MM.1S (cell line): ENCODE data around the gene TMEM209.

Experiments
- DNase-seq: peaks from one replicate; pipeline ENCODE4 v3.0.0-alpha.2; 2015
- H2AFZ ChIP-seq: fragments of 300-600 bp; sonication (generic); 2 replicates; pipeline ENCODE4 v1.6.0; 2016; ENCODE audit warnings: antibody characterized with exemption, low read length
- H3F3A ChIP-seq: fragments of 300-600 bp; sonication (generic); 2 replicates; pipeline ENCODE4 v1.6.1; 2016; ENCODE audit warnings: mild to moderate bottlenecking, antibody characterized with exemption, low read length, moderate library complexity, mixed read lengths; ENCODE audit not compliant: insufficient read depth
- H3K27ac ChIP-seq: fragments of 300-600 bp; sonication (generic); 2 replicates; pipeline ENCODE4 v1.5.1; 2016; ENCODE audit warnings: mild to moderate bottlenecking, low read length
- H3K27me3 ChIP-seq: fragments of 300-600 bp; sonication (generic); replicated peaks from 2 replicates; pipeline ENCODE4 v1.6.0; 2016; ENCODE audit warnings: low read length; ENCODE audit not compliant: insufficient read depth
- H3K36me3 ChIP-seq: fragments of 300-600 bp; sonication (generic); replicated peaks from 2 replicates; pipeline ENCODE4 v1.6.1; 2016; ENCODE audit warnings: mild to moderate bottlenecking, low read length, mixed read lengths; ENCODE audit not compliant: insufficient read depth
- H3K4me1 ChIP-seq: fragments of 300-600 bp; sonication (generic); 2 replicates; pipeline ENCODE4 v1.6.1; 2016; ENCODE audit warnings: low read length, mixed read lengths
- H3K4me2 ChIP-seq: fragments of 300-600 bp; sonication (generic); 2 replicates; pipeline ENCODE4 v1.6.0; 2016; ENCODE audit warnings: low read depth, low read length
- H3K4me3 ChIP-seq: fragments of 300-600 bp; sonication (generic); 2 replicates; pipeline ENCODE4 v1.5.1; 2016; ENCODE audit warnings: low read length, mixed read lengths
- H3K79me2 ChIP-seq: fragments of 300-600 bp; sonication (generic); 2 replicates; pipeline ENCODE4 v1.6.1; 2016; ENCODE audit warnings: mixed run types, low read length, mixed read lengths
- H3K9ac ChIP-seq: fragments of 300-600 bp; sonication (generic); 2 replicates; pipeline ENCODE4 v1.6.1; 2016; ENCODE audit warnings: low read length, mixed read lengths
- H3K9me2 ChIP-seq: fragments of 300-600 bp; sonication (generic); replicated peaks from 2 replicates; pipeline ENCODE4 v1.6.1; 2016; ENCODE audit warnings: mild to moderate bottlenecking, low read length, mixed read lengths; ENCODE audit not compliant: insufficient read depth
- H3K9me3 ChIP-seq: fragments of 300-600 bp; sonication (generic); replicated peaks from 2 replicates; pipeline ENCODE4 v1.6.1; 2016; ENCODE audit warnings: mild to moderate bottlenecking, low read length, mixed read lengths; ENCODE audit not compliant: insufficient read depth
- H4K20me1 ChIP-seq: fragments of 300-600 bp; sonication (generic); 2 replicates; pipeline ENCODE4 v1.6.1; 2016; ENCODE audit warnings: mild to moderate bottlenecking, low read length, moderate library complexity, mixed read lengths; ENCODE audit not compliant: insufficient read depth
- CTCF ChIP-seq: fragments of 300-600 bp; sonication (generic); IDR thresholded peaks from 2 replicates; pipeline ENCODE4 v1.5.1; 2016; ENCODE audit warnings: antibody characterized with exemption, low read length, mixed read lengths
- EZH2 ChIP-seq: fragments of 300-600 bp; sonication (generic); optimal IDR thresholded peaks from 2 replicates; pipeline ENCODE3; 2017; ENCODE audit warnings: low read depth, mild to moderate bottlenecking, antibody characterized with exemption, low read length, mixed read lengths
- EZH2phosphoT487 ChIP-seq: fragments of 300-600 bp; sonication (generic); IDR thresholded peaks from 2 replicates; pipeline ENCODE4 v1.6.1; 2018; ENCODE audit warnings: antibody characterized with exemption, low read length

TMEM209 gene

DNA sequence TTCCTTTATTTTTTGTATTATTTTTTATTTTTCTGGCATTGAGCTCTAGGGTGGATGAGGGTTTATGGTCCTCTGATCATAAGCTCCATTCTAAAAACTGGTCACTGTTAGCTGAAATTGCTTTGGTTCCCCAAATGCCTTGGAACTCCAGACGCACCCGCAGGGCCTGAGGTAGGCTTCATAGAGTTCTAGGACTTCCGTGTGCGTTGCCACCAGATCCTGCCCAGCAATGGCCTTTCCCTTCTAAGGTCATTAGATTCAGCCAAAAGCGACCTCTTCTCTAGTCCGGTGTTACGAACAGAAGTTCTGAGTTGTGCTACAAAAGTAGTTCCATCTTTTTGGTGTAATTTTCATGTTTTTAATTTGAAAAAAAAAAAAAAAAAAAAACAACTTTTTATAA, 70.5 kb downstream of the TMEM209 start:
- Histone ChIP-seq H3K4me2 (no peak overlapping the region), H3K27ac (no peak overlapping the region), H3K9me2 (no peaks in the 10 kb centered on the region), H3K4me1 (no peaks in the 10 kb centered on the region), H3K9ac (no peak overlapping the region), H2AFZ (no peak overlapping the region), H4K20me1 (no peaks in the 10 kb centered on the region), H3F3A (no peaks in the 10 kb centered on the region), H3K4me3 (no peak overlapping the region), H3K9me3 (no peaks in the 10 kb centered on the region), H3K36me3 (no peaks in the 10 kb centered on the region), H3K79me2 (no peaks in the 10 kb centered on the region), H3K27me3 (no peaks in the 10 kb centered on the region)
- no peak for DNase-seq
- no peak for TF ChIP-seq EZH2phosphoT487
- TF ChIP-seq EZH2 = no peak
- no peak for TF ChIP-seq CTCF

DNA sequence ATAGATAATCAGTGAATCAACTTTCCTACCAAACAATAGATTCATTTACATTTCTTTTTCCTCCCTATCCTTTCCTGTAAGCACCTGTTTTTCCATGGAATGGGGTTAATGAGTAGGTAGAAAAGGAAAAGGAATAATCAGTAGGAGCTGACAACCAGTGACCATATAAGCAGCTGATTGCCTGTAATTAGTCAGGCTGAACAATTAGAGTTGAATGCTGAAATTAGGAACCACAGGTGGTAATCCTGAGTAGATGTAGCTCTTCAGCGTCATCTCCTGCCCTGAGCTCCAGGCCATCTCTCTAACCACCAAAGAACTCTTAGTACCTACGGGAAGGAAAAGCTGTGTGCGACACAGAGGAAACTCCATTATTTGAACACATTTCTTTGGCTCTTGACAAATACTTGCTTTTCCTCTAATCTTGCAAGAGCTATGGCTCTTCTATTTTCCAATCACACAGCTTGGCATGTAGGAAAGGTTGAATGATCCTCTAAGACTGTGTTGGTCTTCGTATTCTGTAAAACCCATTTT, 71.0 kb downstream of the TMEM209 start:
- no peak for DNase-seq
- no peak overlapping the region for H2AFZ ChIP-seq
- no peaks in the 10 kb centered on the region for H3K4me1 ChIP-seq
- H3K27me3 ChIP-seq = no peaks in the 10 kb centered on the region
- H3K9me3 ChIP-seq = no peaks in the 10 kb centered on the region
- no peaks in the 10 kb centered on the region for H3F3A ChIP-seq
- TF ChIP-seq EZH2 (no peak), CTCF (no peak), EZH2phosphoT487 (no peak)
- H4K20me1 ChIP-seq = no peaks in the 10 kb centered on the region
- H3K4me2 ChIP-seq = no peak overlapping the region
- no peaks in the 10 kb centered on the region for H3K9me2 ChIP-seq
- no peak overlapping the region for H3K27ac ChIP-seq
- H3K36me3 ChIP-seq = no peaks in the 10 kb centered on the region
- H3K9ac ChIP-seq = no peak overlapping the region
- no peaks in the 10 kb centered on the region for H3K79me2 ChIP-seq
- H3K4me3 ChIP-seq = no peak overlapping the region

DNA sequence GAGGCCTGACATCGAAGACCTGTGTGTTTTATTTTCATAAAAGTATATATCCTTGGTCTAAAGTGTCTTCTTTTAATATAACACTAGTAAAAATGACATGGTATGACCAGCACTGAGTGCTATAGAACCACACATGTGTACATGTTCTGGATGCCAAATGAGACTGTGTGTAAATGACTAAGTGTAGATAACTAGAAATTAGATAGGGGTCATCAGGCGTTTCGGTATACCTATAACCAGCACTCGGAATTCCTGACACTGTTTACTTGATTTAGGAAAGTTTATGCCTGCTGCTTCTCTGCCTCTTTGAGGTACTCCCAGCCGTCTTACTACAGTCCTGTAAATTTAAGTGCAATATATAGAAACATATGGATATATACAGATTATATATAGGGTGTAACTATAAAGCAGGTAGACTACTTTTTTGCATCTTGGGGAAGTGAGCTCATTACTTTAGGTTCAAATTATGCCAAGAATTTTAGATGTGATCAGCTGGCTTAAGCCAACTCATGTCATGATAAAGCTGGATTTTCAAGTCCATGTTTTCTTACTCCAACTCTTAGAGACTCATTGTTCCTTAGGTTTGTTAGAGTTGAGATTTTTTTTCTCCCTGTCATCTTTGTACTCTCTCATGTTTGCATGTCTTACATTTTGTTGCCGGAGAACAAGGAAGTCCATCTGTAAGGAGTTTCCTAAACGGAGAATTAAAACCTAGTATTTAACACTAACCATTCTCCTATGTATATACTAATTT, 72.0 kb downstream of the TMEM209 start:
- Histone ChIP-seq H3K79me2 (no peaks in the 10 kb centered on the region), H3K27ac (no peak overlapping the region), H3K4me1 (no peaks in the 10 kb centered on the region), H3K9me3 (no peaks in the 10 kb centered on the region), H3K4me2 (no peak overlapping the region), H4K20me1 (no peaks in the 10 kb centered on the region), H2AFZ (no peak overlapping the region), H3F3A (no peaks in the 10 kb centered on the region), H3K4me3 (no peak overlapping the region), H3K36me3 (no peaks in the 10 kb centered on the region), H3K27me3 (no peaks in the 10 kb centered on the region), H3K9ac (no peak overlapping the region), H3K9me2 (no peaks in the 10 kb centered on the region)
- TF ChIP-seq EZH2 (no peak), EZH2phosphoT487 (no peak), CTCF (no peak)
- DNase-seq = no peak
